ENCODE measurements around the gene IST1.

IST1 gene

DNA sequence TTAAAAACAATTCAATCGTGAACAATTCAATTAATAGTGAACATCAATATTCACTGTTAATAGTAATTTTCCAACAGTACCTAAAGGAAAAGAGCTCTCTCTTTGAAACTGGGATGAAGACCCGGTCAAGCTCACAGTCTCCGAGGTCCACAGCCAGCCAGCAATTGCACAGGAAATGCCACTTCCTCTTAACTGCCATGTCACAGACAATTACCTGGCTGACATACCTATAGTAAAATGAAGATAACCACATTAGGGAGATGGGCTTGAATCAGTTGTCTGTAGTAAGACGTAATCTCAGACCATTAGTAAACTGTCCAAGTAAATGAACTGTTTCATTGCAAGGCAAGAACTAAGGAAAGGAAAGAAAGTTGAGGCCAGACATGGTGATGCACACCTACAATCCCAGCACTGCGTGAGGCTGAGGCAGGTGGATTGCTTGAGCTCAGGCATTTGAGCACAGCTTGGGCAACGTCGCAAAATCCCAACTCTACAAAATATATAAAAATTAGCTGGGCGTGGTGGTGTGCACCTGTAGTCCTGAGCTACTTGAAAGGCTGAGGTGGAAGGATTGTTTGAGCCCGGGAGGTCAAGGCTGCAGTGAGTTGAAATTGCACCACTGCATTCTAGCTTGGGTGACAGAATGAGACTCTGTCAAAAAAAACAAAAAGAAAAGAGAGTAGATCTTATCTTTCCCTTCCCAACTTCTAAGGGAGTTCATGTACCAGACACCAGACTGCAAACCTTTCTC lies 68.0 kb downstream of the IST1 start:
- DNase-seq (ENCODE audit: low read depth, low spot score) = no peak

DNA sequence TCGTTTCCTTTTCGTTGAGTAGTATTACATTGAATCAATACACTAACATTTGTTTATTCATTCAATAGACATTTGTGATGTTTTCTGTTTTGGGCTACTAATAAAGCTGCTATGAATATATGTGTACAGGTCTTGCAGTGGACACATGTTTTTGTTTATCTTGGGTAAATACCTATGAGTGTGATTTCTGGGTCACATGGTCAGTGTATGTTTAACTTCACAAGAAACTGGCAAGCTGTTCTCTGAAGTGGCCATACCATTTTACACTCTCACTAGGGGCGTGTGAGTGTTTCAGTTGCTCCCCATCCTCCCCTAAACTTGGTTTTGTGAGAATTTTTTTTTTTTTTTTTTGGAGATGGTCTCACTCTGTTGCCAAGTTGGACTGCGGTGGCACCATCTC lies 69.9 kb downstream of the IST1 start:
- no peak for DNase-seq (ENCODE audit: low read depth, low spot score)

DNA sequence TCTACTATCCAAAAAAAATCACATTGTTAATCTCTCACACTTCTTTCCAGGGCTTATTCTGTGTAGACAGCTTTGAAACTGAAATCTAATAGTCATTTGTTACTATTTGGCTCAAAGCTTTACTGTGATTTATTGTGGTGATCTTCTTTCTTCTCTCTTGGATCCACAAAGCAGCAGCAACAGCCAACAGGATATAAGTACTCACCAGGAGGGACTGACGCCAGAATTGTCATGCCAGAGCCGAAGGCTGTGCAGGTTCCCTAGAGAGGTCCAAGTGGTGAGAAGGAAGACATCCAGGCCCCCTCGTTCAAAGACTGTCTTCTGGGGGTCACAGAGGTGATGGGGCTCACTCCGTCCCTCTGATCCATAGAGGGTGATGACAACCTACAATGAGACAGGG lies 71.6 kb downstream of the IST1 start:
- no peak for DNase-seq (ENCODE audit: low read depth, low spot score)

DNA sequence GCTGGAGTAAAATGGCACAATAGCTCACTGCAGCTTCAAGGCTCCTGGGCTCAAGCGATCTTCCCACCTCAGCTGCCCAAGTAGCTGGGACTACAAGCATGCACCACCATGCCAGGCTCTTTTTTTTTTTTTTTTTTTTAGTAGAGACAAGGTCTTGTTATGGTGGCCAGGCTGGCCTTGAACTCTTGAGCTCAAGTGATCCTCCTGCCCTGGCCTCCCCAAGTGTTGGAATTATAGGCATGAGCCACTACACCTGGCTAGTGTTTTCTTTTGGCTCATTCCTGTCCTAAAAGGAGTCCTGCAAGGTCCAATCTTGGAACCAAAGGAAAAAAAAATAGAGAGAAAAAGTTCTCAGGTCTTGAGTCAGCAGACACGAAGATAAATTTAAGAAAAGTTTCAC lies 74.0 kb downstream of the IST1 start:
- DNase-seq (ENCODE audit: low read depth, low spot score) = no peak

DNA sequence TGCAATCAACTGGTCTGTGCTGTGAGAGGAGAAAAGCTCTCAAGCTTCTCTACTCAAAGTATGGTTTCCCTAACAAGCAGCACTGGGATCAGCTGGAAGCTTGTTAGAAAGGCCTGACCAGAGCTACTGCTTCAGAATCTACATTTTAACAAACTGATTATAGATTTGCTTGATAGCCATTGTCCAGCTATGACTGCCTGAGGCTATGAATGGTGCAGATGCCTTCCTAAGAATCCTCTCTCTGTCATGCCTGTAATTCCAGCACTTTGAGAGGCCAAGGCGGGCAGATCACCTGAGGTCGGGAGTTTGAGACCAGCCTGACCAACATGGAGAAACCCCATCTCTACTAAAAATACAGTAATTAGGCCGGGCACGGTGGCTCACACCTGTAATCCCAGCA lies 76.2 kb downstream of the IST1 start:
- DNase-seq (ENCODE audit: low read depth, low spot score) = no peak

DNA sequence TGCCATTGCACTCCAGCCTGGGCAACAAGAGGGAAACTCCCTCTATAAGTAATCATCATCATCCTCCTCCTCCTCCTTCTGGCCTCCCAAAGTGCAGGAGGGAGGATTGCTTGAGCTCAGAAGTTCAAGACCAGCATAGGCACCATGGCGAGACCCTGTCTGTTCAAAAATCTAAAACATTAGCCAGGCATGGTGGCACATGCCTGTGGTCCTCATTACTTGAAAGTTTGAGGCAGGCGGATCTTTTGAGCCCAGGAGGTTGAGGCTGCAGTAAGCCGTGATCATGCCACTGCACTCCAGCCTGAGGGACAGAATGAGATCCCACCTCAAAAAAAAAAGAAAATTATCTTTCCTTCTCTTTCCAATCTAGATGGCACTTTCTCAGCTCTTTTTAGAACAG lies 77.0 kb downstream of the IST1 start:
- DNase-seq (ENCODE audit: low read depth, low spot score) = no peak

DNA sequence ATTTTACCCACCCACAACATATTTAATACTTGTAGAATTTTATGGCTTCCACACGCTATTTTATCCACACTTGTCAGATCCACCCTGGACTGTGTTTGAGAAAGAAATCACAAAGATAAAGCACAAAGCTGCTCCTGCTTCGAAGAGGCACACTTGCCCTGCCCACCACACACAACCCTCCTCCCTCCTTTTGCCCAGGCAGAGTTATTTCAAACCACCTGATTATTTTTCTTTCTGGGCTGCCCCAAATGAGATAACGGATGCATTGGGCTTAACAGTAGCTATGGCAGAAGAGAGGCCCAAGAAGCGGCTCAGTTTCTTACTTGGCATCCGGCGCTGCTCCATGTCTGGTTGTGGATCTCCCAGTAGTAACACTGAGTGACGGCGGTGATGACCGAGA lies 77.7 kb downstream of the IST1 start:
- DNase-seq (ENCODE audit: low read depth, low spot score) = no peak

DNA sequence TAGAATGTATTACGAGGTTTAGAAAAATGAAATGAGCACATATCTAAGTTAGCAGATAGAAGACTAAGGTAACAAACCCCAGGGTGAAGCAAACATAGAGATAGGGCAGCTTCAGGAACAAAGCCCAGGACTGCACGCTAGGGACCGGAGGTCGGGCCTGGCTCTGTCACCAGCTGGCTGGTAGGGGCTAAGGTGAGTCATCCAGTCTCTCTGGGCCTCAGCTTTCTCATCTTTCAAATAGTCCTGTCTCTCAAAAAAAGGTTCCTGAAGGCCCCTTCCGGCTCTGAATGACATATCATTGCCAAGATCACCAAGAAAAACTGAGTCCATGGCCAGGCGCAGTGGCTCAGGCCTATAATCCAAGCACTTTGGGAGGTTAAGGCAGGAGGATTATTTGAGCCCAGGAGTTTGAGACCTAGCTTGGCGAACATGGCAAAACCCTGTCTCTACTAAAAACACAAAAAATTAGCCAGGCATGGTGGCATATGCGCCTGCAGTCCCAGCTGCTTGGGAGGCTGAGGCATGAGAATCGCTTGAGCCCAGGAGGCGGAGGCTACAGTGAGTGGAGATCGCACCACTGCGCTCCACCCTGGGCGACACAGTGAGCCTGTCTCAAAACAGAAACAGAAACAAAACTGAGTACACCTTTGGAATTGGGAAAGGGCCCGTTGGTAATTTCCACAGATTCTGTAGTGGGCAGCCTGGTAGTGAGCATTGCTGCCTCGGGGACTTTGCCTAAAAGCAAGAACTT lies 78.9 kb downstream of the IST1 start:
- no peak for DNase-seq (ENCODE audit: low read depth, low spot score)
